ENCODE results near the gene CES5A. TPM values are rescaled to one million over a fixed set of nuclear protein-coding genes. Genes with fewer than 3 reads are reported as not detected.

CES5A gene
- total and polyA plus RNA-seq, 10 donors: 0.03 TPM; not detected in 9

DNA sequence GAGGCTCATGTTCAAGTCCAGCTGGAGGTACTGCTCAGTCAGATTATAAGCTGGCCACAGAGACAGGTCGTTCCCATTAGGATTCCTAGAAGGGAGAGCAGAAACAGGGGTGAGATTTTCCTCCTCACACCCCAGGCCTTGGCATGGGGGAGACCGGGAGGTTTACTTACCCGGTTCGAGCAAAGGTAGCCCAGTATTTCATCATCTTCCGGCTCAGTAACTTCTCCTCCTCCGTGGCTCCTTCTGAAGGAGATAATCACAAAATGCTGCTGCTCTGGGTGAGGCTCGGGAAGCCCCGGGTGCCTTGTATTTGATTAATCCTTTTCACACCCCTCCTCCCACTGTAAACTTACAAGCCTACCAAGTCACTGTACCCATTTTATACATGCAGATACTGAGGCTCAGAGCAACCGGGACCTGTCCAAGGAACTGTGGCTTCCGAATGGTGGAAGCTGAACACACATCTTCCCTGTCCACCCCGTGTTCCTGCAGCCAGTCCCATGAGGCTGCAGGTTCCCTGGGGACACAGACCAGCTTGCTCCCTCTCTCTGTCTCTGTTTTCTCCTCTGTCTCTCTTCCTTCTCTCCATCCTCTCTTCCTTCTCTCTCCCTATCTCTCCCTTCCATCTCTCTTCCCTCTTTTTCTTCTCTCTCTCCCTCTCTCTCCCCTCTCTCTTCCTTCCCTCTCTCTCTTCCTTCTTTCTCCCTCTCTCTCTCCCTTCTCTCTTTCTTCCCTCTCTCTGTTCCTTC lies 28.4 kb downstream of the CES5A start:
- Histone ChIP-seq H3K4me3 (no peak overlapping the region), H3K36me3 (no peaks in the 10 kb centered on the region), H3K27me3 (replicated peaks in 1 of 7) (peaks cover 0 to 59% (median 0%) of the 10 kb centered on the region in 7 donors), H3K9me3 (no peaks in the 10 kb centered on the region), H3K4me1 (peaks cover 0 to 5% (median 0%) of the 10 kb centered on the region in 6 donors), H3K27ac (no peak overlapping the region)
- no peak for DNase-seq
- 58 to 79% (median 65%) methylated on average over 11 of the region's 11 CpGs for WGBS, 5 donors
- no peak for TF ChIP-seq POLR2A (IDR thresholded peaks at IDR 0.05)
- intact Hi-C loops (cut with DNase I; ENCODE audit: low total_unique reads): loop anchor here (5.0 kb wide), 1 partner anchor 144 kb away; no protein-coding TSS in a partner anchor

DNA sequence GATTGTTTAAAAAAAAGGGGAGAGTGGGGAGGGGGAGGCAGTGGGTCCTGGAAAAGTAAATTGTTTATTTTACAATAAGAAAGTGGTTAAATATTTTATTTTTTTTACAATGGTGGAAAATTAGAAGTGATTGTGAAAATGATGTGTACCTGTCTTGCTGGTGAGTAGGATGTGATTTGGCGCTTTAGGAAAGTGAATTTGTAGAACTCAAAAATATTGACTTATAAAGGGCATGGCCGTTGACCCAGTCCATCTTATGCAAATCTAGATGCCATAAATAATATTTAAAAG lies 32.1 kb downstream of the CES5A start:
- no peak for TF ChIP-seq POLR2AphosphoS5 (IDR thresholded peaks at IDR 0.05)
- TF ChIP-seq, protein P1, sequence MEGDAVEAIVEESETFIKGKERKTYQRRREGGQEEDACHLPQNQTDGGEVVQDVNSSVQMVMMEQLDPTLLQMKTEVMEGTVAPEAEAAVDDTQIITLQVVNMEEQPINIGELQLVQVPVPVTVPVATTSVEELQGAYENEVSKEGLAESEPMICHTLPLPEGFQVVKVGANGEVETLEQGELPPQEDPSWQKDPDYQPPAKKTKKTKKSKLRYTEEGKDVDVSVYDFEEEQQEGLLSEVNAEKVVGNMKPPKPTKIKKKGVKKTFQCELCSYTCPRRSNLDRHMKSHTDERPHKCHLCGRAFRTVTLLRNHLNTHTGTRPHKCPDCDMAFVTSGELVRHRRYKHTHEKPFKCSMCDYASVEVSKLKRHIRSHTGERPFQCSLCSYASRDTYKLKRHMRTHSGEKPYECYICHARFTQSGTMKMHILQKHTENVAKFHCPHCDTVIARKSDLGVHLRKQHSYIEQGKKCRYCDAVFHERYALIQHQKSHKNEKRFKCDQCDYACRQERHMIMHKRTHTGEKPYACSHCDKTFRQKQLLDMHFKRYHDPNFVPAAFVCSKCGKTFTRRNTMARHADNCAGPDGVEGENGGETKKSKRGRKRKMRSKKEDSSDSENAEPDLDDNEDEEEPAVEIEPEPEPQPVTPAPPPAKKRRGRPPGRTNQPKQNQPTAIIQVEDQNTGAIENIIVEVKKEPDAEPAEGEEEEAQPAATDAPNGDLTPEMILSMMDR (IDR thresholded peaks at IDR 0.05 in 8 of 11, conservative IDR thresholded peaks at IDR 0.05 in 3 of 11): peak in 5 of 11 experiments; percentile 16 to 45 (median 25)
- no peaks in the 10 kb centered on the region for H3K9me3 ChIP-seq
- H3K4me1 ChIP-seq: peaks cover 0 to 7% (median 0%) of the 10 kb centered on the region in 6 donors
- no peak for DNase-seq
- intact Hi-C loops (cut with DNase I; ENCODE audit: low total_unique reads): loop anchor here (2.0 to 5.0 kb wide), 2 partner anchors 130 to 376 kb away; no protein-coding TSS in a partner anchor
- H3K4me3 ChIP-seq: no peak overlapping the region
- H3K27me3 ChIP-seq (replicated peaks in 1 of 7): peaks cover 0 to 36% (median 0%) of the 10 kb centered on the region in 7 donors
- WGBS, 5 donors: 41 to 48% (median 46%) methylated on average over 2 of the region's 2 CpGs
- no peak overlapping the region for H3K27ac ChIP-seq
- no peaks in the 10 kb centered on the region for H3K36me3 ChIP-seq

GRCh38 chr16:55842369-55843104 lies 32.6 kb downstream of the CES5A start:
- no peaks in the 10 kb centered on the region for H3K36me3 ChIP-seq
- peaks cover 0 to 31% (median 0%) of the 10 kb centered on the region in 7 donors for H3K27me3 ChIP-seq (replicated peaks in 1 of 7)
- no peak for TF ChIP-seq POLR2AphosphoS5 (IDR thresholded peaks at IDR 0.05)
- TF ChIP-seq, protein P1 (IDR thresholded peaks at IDR 0.05 in 8 of 11, conservative IDR thresholded peaks at IDR 0.05 in 3 of 11): peak; percentile 58 to 86 (median 79)
- DNase-seq: no peak
- H3K4me1 ChIP-seq: peaks cover 0 to 7% (median 0%) of the 10 kb centered on the region in 6 donors
- intact Hi-C loops (cut with DNase I; ENCODE audit: low total_unique reads): loop anchor here (2.0 to 5.0 kb wide), 2 partner anchors 130 to 375 kb away; no protein-coding TSS in a partner anchor
- no peak overlapping the region for H3K4me3 ChIP-seq
- H3K9me3 ChIP-seq: no peaks in the 10 kb centered on the region
- WGBS, 5 donors: 39 to 47% (median 44%) methylated on average over 11 of the region's 11 CpGs
- no peak overlapping the region for H3K27ac ChIP-seq

GRCh38 chr16:55839115-55839514 lies 36.1 kb downstream of the CES5A start:
- Histone ChIP-seq H3K9me3 (no peaks in the 10 kb centered on the region), H3K27me3 (replicated peaks in 1 of 7) (peaks cover 0 to 8% (median 0%) of the 10 kb centered on the region in 7 donors), H3K4me3 (no peak overlapping the region), H3K4me1 (peaks cover 0 to 7% (median 2%) of the 10 kb centered on the region in 6 donors), H3K36me3 (no peaks in the 10 kb centered on the region), H3K27ac (no peak overlapping the region)
- DNase-seq: no peak
- WGBS, 5 donors: 15 to 50% (median 22%) methylated on average over 2 of the region's 2 CpGs
- TF ChIP-seq POLR2AphosphoS5 (IDR thresholded peaks at IDR 0.05) (no peak), POLR2A (IDR thresholded peaks at IDR 0.05) (no peak)
- TF ChIP-seq, protein P1 (IDR thresholded peaks at IDR 0.05 in 8 of 11, conservative IDR thresholded peaks at IDR 0.05 in 3 of 11): no peak
- intact Hi-C loops (cut with DNase I; ENCODE audit: low total_unique reads): no loop called here
